ENCODE measurements around the gene ATP1B4. TPM values are rescaled to one million over a fixed set of nuclear protein-coding genes. Genes with fewer than 3 reads are reported as not detected.
"Not testable (repeated sequence)": the region's sequence is repeated elsewhere in the genome, so short reads cannot be mapped to it uniquely, and the experiment has no call there.

Gene ATP1B4
- total and polyA plus RNA-seq, 3 donors from 2014 or later: 0.08 to 0.42 TPM; not detected in 1

DNA sequence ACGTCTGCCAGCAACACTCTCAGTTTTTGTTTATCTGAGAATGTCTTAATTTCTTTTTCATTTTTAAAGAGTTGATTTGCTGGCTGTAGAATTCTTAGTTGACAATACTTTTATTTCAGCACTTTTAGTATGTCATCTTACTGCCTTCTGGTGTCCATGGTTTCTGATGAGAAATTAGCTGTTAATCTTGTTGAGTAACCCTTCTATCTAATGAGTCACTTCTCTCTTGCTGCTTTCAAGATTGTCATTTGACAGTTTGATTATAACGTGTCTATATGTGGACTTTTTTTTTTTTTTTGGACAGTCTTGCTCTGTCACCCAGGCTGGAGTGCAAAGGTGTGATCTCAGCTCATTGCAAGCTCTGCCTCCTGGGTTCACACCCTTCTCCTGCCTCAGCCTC, 26.6 kb upstream of the ATP1B4 start:
- no peak for DNase-seq
- Histone ChIP-seq H3K9me3 (no peaks in the 10 kb centered on the region), H3K4me1 (no peaks in the 10 kb centered on the region), H3K4me3 (no peak overlapping the region), H3K27ac (no peak overlapping the region), H3K36me3 (ENCODE audit: low read depth, missing control alignments) (no peaks in the 10 kb centered on the region), H3K27me3 (no peaks in the 10 kb centered on the region)
- intact Hi-C loops (cut with DNase I; ENCODE audit: low total_unique reads): no loop called here
- TF ChIP-seq POLR2A (IDR thresholded peaks at IDR 0.05): no peak
- TF ChIP-seq, protein P1, sequence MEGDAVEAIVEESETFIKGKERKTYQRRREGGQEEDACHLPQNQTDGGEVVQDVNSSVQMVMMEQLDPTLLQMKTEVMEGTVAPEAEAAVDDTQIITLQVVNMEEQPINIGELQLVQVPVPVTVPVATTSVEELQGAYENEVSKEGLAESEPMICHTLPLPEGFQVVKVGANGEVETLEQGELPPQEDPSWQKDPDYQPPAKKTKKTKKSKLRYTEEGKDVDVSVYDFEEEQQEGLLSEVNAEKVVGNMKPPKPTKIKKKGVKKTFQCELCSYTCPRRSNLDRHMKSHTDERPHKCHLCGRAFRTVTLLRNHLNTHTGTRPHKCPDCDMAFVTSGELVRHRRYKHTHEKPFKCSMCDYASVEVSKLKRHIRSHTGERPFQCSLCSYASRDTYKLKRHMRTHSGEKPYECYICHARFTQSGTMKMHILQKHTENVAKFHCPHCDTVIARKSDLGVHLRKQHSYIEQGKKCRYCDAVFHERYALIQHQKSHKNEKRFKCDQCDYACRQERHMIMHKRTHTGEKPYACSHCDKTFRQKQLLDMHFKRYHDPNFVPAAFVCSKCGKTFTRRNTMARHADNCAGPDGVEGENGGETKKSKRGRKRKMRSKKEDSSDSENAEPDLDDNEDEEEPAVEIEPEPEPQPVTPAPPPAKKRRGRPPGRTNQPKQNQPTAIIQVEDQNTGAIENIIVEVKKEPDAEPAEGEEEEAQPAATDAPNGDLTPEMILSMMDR (IDR thresholded peaks at IDR 0.05): no peak
- 86 to 95% methylated on average over 2 of the region's 2 CpGs for WGBS, 2 donors

DNA sequence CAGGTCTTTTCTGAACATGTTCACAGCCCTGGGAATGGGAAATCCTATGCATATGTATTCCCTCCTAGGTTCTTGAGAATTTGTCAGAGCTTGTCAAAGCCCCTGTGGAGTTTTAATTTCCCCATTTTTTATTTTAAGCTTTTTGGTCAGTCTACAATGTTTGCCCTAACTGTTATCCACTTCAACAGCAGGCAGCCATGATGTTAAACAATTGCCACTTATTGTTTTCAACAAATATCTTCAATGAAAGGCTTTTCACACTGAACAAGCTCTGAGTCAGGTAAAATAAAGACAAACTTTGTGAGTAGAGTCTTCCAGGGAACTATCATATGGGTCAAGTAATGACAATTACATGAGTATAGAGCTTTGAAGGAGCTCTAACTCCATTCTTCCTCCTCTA, 25.0 kb upstream of the ATP1B4 start:
- DNase-seq: no peak
- Histone ChIP-seq H3K36me3 (ENCODE audit: low read depth, missing control alignments) (no peaks in the 10 kb centered on the region), H3K9me3 (no peaks in the 10 kb centered on the region), H3K4me3 (no peak overlapping the region), H3K4me1 (no peaks in the 10 kb centered on the region), H3K27me3 (no peaks in the 10 kb centered on the region), H3K27ac (no peak overlapping the region)
- TF ChIP-seq, protein P1 (IDR thresholded peaks at IDR 0.05): no peak
- no peak for TF ChIP-seq POLR2A (IDR thresholded peaks at IDR 0.05)
- intact Hi-C loops (cut with DNase I; ENCODE audit: low total_unique reads): no loop called here

DNA sequence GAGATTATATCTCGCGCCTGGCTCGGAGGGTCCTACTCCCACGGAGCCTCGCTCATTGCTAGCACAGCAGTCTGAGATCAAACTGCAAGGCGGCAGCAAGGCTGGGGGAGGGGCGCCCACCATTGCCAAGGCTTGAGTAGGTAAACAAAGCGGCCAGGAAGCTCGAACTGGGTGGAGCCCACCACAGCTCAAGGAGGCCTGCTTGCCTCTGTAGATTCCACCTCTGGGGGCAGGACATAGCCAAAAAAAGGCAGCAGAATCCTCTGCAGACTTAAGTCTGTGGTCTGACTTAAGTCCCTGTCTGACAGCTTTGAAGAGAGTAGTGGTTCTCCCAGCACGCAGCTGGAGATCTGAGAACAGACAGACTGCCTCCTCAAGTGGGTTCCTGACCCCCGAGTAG, 17.3 kb upstream of the ATP1B4 start:
- intact Hi-C loops (cut with DNase I; ENCODE audit: low total_unique reads); H3K4me3 ChIP-seq; H3K27me3 ChIP-seq; H3K4me1 ChIP-seq; H3K36me3 ChIP-seq (ENCODE audit: low read depth, missing control alignments); DNase-seq; H3K9me3 ChIP-seq; H3K27ac ChIP-seq: not testable (repeated sequence)
- 79% methylated on average over 8 of the region's 11 CpGs; no CpG with 5 or more reads in 1 of the 2 donors for WGBS, 2 donors

DNA sequence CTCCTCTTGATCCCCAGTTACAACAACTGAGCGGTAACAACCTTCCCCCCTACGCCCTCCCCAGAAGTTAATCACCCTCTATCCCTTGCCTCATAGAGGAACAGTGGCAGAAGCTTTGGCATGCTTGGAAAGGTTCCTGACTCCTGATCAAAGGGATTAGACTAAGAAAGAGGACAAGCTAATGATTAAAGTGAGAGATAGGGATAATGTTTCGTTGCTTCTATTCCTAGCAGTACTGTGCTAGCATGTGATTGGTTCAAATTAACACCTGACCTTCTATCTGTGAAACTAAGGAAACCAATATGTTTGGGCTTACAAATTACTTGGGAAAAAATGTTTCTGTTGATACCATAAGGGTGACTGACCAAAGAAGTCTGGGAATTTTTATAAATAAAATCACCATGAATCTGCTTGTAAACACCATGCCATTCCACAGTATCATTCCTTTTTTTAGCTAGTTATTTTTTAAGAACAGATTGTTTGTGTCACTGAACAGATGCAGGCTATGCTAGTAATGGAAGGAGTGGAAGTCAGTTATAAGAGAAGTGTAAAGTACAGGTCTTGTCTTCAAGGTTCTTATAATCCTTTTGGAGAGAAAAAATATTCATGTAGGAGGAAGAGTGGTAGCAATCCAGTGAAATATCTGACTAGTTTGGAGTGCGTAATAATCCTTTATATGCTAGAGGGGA, 11.3 kb upstream of the ATP1B4 start:
- DNase-seq: no peak
- no peak overlapping the region for H3K27ac ChIP-seq
- no peak for TF ChIP-seq POLR2A (IDR thresholded peaks at IDR 0.05)
- TF ChIP-seq, protein P1 (IDR thresholded peaks at IDR 0.05): no peak
- H3K9me3 ChIP-seq: no peaks in the 10 kb centered on the region
- WGBS, 2 donors: 75 to 83% methylated on average over 4 of the region's 4 CpGs
- no peak overlapping the region for H3K4me3 ChIP-seq
- no peaks in the 10 kb centered on the region for H3K36me3 ChIP-seq (ENCODE audit: low read depth, missing control alignments)
- intact Hi-C loops (cut with DNase I; ENCODE audit: low total_unique reads): no loop called here
- H3K4me1 ChIP-seq: no peaks in the 10 kb centered on the region
- H3K27me3 ChIP-seq: no peaks in the 10 kb centered on the region

DNA sequence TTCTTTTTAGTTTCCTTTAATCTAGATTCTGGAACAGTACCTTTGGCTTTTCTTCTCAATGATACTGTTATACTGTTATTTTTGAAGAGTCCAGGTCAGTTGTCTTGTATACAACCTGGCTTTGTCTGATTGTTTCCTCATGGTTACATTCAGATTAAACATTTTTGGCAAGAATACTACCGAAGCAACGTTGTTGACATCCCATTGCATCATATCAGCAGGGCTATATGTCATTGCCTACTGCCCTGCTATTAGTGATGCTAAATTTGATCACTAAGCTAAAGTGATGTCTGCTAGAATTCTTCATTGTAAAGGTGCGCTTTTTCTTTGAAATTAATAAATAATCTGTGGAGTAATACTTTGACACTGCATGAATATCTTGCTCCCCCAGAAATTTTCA, 5.8 kb upstream of the ATP1B4 start:
- WGBS, 2 donors: 64 to 83% methylated on average over 3 of the region's 3 CpGs

More for the DNA sequence above, 5.8 kb upstream of the ATP1B4 start:
- DNase-seq: no peak
- H3K4me3 ChIP-seq: no peak overlapping the region
- no peak overlapping the region for H3K27ac ChIP-seq
- no peaks in the 10 kb centered on the region for H3K27me3 ChIP-seq
- no peak for TF ChIP-seq POLR2A (IDR thresholded peaks at IDR 0.05)
- TF ChIP-seq, protein P1 (IDR thresholded peaks at IDR 0.05): no peak
- H3K9me3 ChIP-seq: no peaks in the 10 kb centered on the region
- H3K4me1 ChIP-seq: no peaks in the 10 kb centered on the region
- no peaks in the 10 kb centered on the region for H3K36me3 ChIP-seq (ENCODE audit: low read depth, missing control alignments)
- intact Hi-C loops (cut with DNase I; ENCODE audit: low total_unique reads): no loop called here

Data from testis (tissue), 3 donors.